Hematopoietic multipotent progenitor cell (in vitro differentiated cells): Measurements from ENCODE around the gene ARHGAP26. TPM values are rescaled to one million over a fixed set of nuclear protein-coding genes. Genes with fewer than 3 reads are reported as not detected.

Source experiments
- DNase-seq, 3 donors: peaks; one replicate each; pipeline ENCODE4 v3.0.0-alpha.2; 2011 to 2015; ENCODE audit warnings: low read depth in 2 of 3, low spot score in 2 of 3
- total RNA-seq: library from RNA; depleted of rRNA; stranded (reverse); fragments of >200 nt; gene quantifications from one replicate; pipeline ENCODE4 v1.2.3, GENCODE V29; 2012

ARHGAP26 gene
- total RNA-seq, 1 donor, result 14.5 TPM

- DNase-seq, result no peak
These were observed 350.4 kb downstream of the ARHGAP26 start for GRCh38 chr5:143120460-143121134.

DNA sequence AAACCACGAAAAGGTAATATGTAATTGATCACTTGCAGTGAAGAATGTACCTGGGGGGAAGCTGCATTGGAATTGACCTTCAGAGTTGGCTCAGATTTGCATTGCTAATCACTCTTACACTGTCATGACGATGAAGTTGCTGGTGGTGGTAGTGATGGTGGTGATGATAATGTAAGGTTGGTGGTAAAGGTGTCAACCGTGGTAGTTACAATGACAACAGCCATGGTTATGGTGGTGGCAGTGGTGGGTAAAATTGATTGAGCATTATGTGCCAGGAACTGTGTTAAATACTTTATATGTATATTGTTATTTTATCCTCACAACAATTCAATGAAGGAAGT lies 350.9 kb downstream of the ARHGAP26 start:
- no peak for DNase-seq

GRCh38 chr5:143124593-143124992 lies 354.4 kb downstream of the ARHGAP26 start:
- peak in 2 of 3 donors; percentile 46 to 62 for DNase-seq

DNA sequence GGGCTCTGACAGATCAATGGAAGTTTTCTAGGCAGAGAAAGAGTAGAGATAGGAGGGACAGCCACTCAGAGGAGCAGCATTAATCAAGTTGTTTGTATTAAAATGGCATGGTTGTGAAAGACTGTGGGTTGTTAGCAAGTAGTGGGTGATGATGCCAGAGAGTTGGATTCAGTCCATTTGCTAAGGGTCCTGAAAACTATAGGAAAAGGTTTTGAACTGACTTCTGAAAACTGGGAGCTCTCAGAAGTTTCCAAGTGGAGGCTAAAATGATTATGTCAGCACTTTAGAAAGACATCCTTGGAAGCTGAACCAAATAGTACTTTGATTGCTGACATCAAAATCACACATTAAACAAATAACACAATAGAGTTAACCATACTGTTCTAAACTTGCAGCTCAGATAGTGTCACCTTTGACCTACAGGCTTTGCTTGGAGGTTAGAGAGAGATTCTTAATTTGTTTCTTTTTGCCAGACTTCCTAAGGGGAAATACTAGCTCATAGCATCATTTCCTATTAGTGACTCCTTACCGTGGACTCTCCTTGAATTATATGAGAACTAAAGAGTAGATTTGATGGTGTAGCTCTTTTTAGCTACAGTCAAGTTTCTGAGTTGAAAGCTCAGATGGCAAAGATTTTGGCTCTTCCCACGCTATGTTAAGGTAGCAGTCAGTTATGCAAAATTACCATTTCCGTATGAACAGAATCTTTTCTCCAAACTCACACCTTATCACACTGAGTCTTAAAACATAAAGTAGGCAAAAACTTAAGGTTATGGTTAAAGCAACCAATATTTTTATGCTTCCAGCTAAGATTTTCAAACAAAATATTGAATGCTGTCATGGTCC lies 356.2 kb downstream of the ARHGAP26 start:
- DNase-seq, result no peak

DNA sequence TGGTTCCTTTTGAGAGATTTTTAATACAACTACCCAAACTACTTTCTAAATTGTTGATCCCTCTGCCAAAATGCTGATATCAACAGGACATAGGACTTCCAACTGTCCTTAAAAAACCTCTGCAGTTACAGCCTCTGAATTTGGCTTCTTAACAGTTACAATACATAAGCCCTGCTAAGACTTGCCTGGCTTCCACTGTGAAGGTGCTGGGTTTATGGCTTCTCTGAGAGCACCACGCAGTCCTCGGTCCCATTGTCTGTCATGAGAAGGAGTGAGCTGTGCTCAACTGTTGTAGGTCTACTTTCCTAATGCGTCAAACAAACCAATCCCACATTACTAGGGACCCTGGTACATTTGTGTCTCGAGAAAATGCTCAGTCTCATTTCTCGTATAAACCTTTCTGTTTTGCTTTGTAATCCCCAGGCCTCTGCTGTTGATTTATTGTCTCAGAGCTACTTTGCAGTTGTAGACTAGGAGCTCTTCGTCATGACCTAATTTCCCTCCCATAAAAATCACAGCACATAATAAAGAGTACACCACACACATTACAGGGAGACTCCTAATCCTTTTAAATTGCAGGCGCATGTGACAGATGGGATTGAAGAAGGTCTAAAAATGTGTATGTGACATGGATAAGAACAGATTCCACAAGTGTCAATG lies 358.4 kb downstream of the ARHGAP26 start:
- DNase-seq, result no peak

DNA sequence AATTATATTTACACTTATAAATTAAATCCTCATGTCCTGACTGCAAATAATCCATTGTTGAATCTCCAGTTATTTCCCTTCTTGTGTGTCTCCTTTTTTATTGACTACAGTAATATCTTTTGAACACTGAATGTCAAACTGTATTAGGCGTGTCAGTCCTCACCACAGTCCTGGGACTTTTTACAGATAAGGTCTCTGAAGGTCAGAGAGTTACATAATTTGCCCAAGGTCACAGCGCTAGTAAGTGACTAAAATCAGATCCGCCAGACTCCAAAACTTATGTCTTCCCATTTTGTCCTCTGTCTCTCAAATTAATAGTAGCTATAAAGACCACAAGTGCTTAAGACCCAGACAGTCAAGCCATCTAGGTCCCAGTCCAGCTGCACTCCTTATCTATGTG lies 359.0 kb downstream of the ARHGAP26 start:
- no peak for DNase-seq

GRCh38 chr5:143129910-143130612 lies 359.9 kb downstream of the ARHGAP26 start:
- no peak for DNase-seq

DNA sequence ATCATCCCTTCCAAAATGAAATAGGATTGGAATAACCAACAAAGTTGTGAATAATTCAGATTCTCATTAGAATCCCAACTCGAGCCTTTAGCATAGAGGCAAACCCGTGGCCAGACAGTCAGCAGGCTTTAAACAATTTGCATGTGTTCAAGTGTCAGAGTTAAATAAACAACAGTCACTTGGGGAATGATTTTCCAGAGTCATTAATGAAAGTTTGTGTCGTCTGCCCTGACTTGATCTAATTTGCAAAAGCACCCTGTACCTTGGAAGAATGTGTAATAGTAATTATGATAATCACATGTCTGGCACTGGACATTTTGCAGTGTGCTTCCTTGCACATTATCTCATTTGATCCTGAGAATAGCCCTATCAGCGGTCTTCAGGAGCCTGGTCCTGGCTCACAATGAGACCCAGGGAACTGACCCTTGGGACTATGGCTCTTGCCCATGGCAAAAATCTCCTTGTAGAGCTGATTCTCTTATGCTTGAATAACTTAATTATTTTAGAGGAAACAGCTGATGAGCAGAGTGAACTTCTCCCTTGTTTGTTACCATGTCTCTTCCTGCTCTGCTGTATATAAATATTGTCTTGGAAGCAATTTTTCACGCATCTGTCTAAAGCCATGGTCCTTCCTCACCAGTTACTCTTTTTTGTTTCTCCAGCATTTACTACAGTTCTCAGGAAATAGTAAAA lies 360.6 kb downstream of the ARHGAP26 start:
- DNase-seq, result no peak

GRCh38 chr5:143131972-143132371 lies 361.8 kb downstream of the ARHGAP26 start:
- no peak for DNase-seq

DNA sequence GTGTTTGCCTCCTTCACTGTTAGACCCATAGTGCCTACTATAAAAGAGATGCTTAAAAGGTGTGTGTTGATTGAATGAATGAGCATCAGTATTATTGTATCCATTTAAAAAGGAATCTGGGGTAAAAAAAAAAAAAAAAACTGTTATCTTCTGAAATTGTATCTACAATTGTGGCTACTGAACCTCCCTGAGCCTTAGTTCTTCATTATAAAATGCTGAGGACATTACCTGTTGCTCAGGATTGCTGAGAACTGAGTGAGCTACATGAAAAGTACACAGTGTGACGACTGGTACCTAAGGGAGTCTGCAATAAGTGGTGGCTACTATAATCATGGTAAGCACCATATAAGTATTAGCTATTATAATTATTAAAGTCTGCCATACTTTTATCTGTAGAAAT lies 362.6 kb downstream of the ARHGAP26 start:
- no peak for DNase-seq

DNA sequence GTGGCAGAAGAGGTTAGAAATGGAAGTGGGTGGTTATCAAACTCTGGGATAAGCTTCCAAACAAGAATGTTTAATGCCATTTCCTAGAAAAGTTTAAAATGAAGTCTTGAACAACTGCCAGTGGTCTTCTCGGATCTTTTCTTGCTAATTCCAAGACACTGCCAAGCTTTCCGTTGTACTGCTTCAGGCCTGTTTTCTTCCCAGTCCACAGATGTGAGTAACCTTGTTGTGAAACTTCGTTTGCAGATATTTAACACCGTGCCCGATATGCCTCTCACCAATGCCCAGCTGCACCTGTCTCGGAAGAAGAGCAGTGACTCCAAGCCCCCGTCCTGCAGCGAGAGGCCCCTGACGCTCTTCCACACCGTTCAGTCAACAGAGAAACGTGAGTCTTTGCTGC lies 363.5 kb downstream of the ARHGAP26 start:
- no peak for DNase-seq

- no peak for DNase-seq
These were observed 364.1 kb downstream of the ARHGAP26 start for GRCh38 chr5:143134269-143134668.

- no peak for DNase-seq
These were observed 364.7 kb downstream of the ARHGAP26 start for GRCh38 chr5:143134900-143135299.

- DNase-seq, result no peak
These were observed 365.8 kb downstream of the ARHGAP26 start for GRCh38 chr5:143135832-143136551.

GRCh38 chr5:143138839-143139238 lies 368.7 kb downstream of the ARHGAP26 start:
- DNase-seq, result no peak

DNA sequence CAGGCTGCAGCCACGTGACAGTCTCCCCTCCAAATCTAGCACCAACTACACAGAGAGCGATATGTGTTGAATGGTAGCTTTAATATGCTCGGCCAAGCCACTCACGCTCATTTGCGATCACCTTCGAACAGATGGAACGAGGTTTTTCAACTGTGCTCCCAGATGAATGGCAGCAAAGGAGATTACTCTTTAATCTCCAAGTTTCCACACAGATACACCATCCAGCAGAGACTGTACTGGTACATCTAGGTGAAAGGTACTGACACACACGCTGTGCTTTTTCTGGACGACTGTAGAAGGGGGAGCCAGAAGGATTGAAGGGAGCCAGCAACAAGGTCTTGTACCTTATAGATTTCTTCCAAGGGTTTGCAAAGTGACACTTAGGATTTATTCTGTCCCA lies 369.4 kb downstream of the ARHGAP26 start:
- DNase-seq, result no peak

DNA sequence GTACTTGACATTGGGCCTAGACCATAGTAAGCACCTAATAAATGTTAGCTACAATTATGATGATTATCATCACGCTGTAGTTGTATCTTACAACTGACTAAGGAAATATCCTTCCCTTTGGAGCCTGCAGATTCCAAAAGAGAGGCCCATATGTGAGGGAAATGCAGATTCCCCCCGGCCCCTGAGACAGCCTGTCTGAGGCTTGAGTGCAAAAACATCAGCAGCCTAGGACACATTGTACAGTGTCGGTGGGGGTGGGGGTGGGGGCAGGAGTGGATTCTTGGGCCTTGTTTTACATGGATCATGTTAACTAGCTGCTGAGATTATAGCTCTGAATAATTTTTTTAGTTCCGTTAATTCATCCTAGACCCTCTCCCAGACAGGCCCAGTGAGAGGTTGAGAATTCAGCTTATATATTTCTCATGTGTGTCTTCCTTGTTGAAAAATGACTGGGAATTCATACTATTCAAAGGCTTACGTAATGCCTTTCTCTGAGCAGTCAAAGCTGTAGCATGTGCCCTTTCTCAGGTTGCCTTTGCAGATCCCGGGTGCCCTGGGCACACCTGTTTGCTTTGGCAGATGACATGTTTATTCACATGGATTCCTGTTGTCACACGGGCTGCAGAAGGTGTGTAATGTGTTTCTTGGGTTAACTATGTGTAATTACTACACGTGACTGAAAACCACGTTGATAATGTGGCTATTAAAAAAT lies 370.5 kb downstream of the ARHGAP26 start:
- no peak for DNase-seq

DNA sequence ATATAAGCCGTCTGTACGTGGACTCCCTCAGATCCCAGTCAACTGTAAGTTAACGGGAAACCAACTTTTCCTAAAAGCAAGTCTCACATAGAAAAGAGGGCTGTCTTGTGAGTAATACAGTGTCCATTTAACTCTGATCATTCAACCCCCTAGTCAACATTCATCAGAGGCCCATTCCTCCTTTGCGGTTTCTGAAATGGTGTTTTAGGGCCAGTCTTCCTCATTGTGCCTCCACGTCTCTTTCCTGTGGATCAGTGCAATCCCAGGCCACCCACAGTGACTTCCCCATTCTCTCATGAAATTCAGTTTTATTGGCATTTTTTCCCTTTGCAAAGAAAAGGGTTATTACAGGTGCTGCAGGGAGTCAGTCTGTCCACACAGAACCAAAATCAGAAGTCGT lies 371.5 kb downstream of the ARHGAP26 start:
- no peak for DNase-seq
